K562 (cell line): ENCODE results near the gene CYYR1. TPM values are rescaled to one million over a fixed set of nuclear protein-coding genes. Genes with fewer than 3 reads are reported as not detected.

Source experiments
- ATAC-seq: fragments of 200-7000 bp; cut with Tn5 transposase; 3 replicates; pipeline ENCODE4 v1.9.1; 2020; ENCODE audit warnings: moderate library complexity
- BruUV-seq: library from RNA; stranded (reverse); fragments of 400-500 nt; replicated peaks from 2 replicates; lab custom pipeline; 2021; lab: Mats Ljungman, UMichigan
- CTCF ChIA-PET: fragments of 300-600 bp; formaldehyde crosslinking; extraction: SDS; loops from one replicate; lab custom pipeline; 2021; ENCODE audit warnings: low intra/inter-chr PET ratio; lab: Yijun Ruan, JAX
- POLR2A ChIA-PET: fragments of 300-600, 350-650 bp; sonication (Branson Sonifier 250); formaldehyde crosslinking; extraction: SDS; loops from one replicate; lab custom pipeline; 2021; ENCODE audit warnings: antibody characterized with exemption, inconsistent platforms; lab: Yijun Ruan, JAX
- DNase-seq, 4 experiments: peaks; one replicate each; pipeline versions ENCODE4 v3.0.0 to v3.0.0-alpha.2; 2011 to 2018; ENCODE audit warnings: low spot score in 3 of 4, mixed read lengths in 3 of 4; ENCODE audit errors: extremely low read depth in 1 of 4
- FAIRE-seq: peaks from 2 replicates; lab custom pipeline; 2011; peaks lifted over from hg19 to GRCh38; lab: Jason Lieb, UNC
- H2AFZ ChIP-seq: 2 replicates; pipeline ENCODE4 v1.6.0; 2011; ENCODE audit warnings: low read depth, low read length, control low read depth, inconsistent platforms
- H3K27ac ChIP-seq: fragments of 200-600 bp; 3 replicates; pipeline ENCODE4 v1.8.0; 2011; ENCODE audit warnings: low read depth, mild to moderate bottlenecking, control low read depth, inconsistent platforms, low read length, moderate library complexity, mixed read lengths; ENCODE audit errors: extremely low read depth
- H3K27me3 ChIP-seq, 2 experiments: fragments of 300-600 bp in 1 of 2; 2 replicates in 1 of 2; 3 replicates in 1 of 2; pipeline versions ENCODE4 v1.6.0 to v1.8.0; 2011; ENCODE audit warnings: inconsistent platforms in 2 of 2, low read length in 2 of 2, mild to moderate bottlenecking in 1 of 2, mixed read lengths in 1 of 2, moderate library complexity in 1 of 2; ENCODE audit not compliant: control insufficient read depth in 2 of 2, insufficient read depth in 2 of 2
- H3K36me3 ChIP-seq: fragments of 300-600 bp; 3 replicates; pipeline ENCODE4 v1.8.0; 2011; ENCODE audit warnings: mild to moderate bottlenecking, low read length, inconsistent platforms; ENCODE audit not compliant: control insufficient read depth, insufficient read depth
- H3K4me1 ChIP-seq, 2 experiments: fragments of 200-600 bp in 1 of 2; replicated peaks in 1 of 2; 2 replicates in 1 of 2; 3 replicates in 1 of 2; pipeline versions ENCODE4 v1.5.1 to v1.8.0; 2011; ENCODE audit warnings: inconsistent platforms in 2 of 2, low read length in 2 of 2, mild to moderate bottlenecking in 1 of 2, mixed read lengths in 1 of 2, moderate library complexity in 1 of 2; ENCODE audit not compliant: control insufficient read depth in 2 of 2, insufficient read depth in 2 of 2
- H3K4me2 ChIP-seq: 2 replicates; pipeline ENCODE4 v1.6.1; 2011; ENCODE audit warnings: low read length, control low read depth, inconsistent platforms, mixed read lengths; ENCODE audit not compliant: insufficient read depth
- H3K4me3 ChIP-seq: fragments of 200-600 bp; sonication (generic), shearing (Covaris generic); 2 replicates; pipeline ENCODE4 v1.5.1; 2016; ENCODE audit warnings: control low read depth, inconsistent platforms
- H3K79me2 ChIP-seq: fragments of 200-600 bp; 3 replicates; pipeline ENCODE4 v1.8.0; 2011; ENCODE audit warnings: low read length, inconsistent platforms; ENCODE audit not compliant: control insufficient read depth, insufficient read depth
- H3K9ac ChIP-seq, 2 experiments: 2 replicates each; pipeline versions ENCODE4 v1.6.0 to v1.6.1; 2011; ENCODE audit warnings: low read depth in 2 of 2, low read length in 2 of 2, control low read depth in 1 of 2, inconsistent platforms in 1 of 2, mild to moderate bottlenecking in 1 of 2, mixed read lengths in 1 of 2; ENCODE audit not compliant: insufficient read depth in 1 of 2
- H3K9me1 ChIP-seq: one replicate; pipeline ENCODE4 v1.6.0; 2011; ENCODE audit warnings: inconsistent platforms, mild to moderate bottlenecking, low read length, moderate library complexity; ENCODE audit not compliant: control insufficient read depth, insufficient read depth
- H3K9me3 ChIP-seq: replicated peaks from 2 replicates; pipeline ENCODE4 v1.5.1; 2011; ENCODE audit warnings: low read depth, low read length, inconsistent platforms; ENCODE audit not compliant: control insufficient read depth, insufficient read depth
- H4K20me1 ChIP-seq: replicated peaks from 2 replicates; pipeline ENCODE4 v1.6.1; 2011; ENCODE audit warnings: low read length, inconsistent platforms, mixed read lengths; ENCODE audit not compliant: control insufficient read depth, insufficient read depth
- CHD2 ChIP-seq: IDR thresholded peaks from 2 replicates; pipeline ENCODE4 v1.6.1; 2011; ENCODE audit warnings: low read depth, low read length
- FOXK1 ChIP-seq: sonication (generic); formaldehyde crosslinking; IDR thresholded peaks from 2 replicates; pipeline ENCODE4 v1.8.0; 2022; ENCODE audit warnings: missing genetic modification reagents, mild to moderate bottlenecking, borderline replicate concordance
- NCOA2 ChIP-seq, 2 experiments: fragments of 450-650 bp; IDR thresholded peaks; 2 replicates each; pipeline ENCODE4 v1.6.1; 2018; ENCODE audit warnings: mild to moderate bottlenecking in 2 of 2, moderate library complexity in 1 of 2; ENCODE audit not compliant: partially characterized antibody in 2 of 2
- NFIX ChIP-seq: fragments of 250-450 bp; sonication (Bioruptor Pico); IDR thresholded peaks from 2 replicates; pipeline ENCODE4 v1.4.0; 2020; ENCODE audit warnings: low read depth, mild to moderate bottlenecking, moderate library complexity
- PRPF4 ChIP-seq: fragments of 200-400 bp; formaldehyde crosslinking; IDR thresholded peaks from one replicate; pipeline ENCODE4 v1.6.1; 2017; ENCODE audit warnings: low read length, low read depth, mild to moderate bottlenecking; ENCODE audit not compliant: insufficient read depth, poor library complexity, severe bottlenecking
- SMAD2 ChIP-seq: fragments of 150-350 bp; IDR thresholded peaks from 2 replicates; pipeline ENCODE4 v1.6.1; 2014; ENCODE audit warnings: low read depth, mild to moderate bottlenecking, low read length
- STAT5A ChIP-seq: IDR thresholded peaks from 2 replicates; pipeline ENCODE4 v1.6.1; 2012; ENCODE audit warnings: low read length, inconsistent platforms, borderline replicate concordance
- YY1 ChIP-seq, 3 experiments: IDR thresholded peaks; 2 replicates each; pipeline ENCODE4 v1.6.1; 2011; ENCODE audit warnings: low read length in 2 of 3, mild to moderate bottlenecking in 2 of 3, moderate library complexity in 2 of 3, borderline replicate concordance in 1 of 3, control low read depth in 1 of 3, low read depth in 1 of 3; ENCODE audit not compliant: insufficient read depth in 3 of 3, insufficient replicate concordance in 2 of 3, control insufficient read depth in 1 of 3, insufficient read length in 1 of 3; ENCODE audit errors: extremely low read depth in 1 of 3
- ZNF551 ChIP-seq: fragments of 250-450 bp; sonication (Bioruptor Pico); IDR thresholded peaks from 2 replicates; pipeline ENCODE4 v1.5.0; 2021; ENCODE audit warnings: mild to moderate bottlenecking, moderate library complexity
- ZNF668 ChIP-seq: fragments of 250-450 bp; sonication (Bioruptor Pico); IDR thresholded peaks from 2 replicates; pipeline ENCODE4 v1.8.0; 2022; ENCODE audit warnings: mild to moderate bottlenecking, inconsistent platforms
- WGBS: fragments of 100-300 bp; shearing (Covaris generic); methylation state at CpG from one replicate; pipeline ENCODE4 v1.1.6; 2016; ENCODE audit warnings: low coverage, mixed read lengths; ENCODE audit not compliant: insufficient coverage; ENCODE audit errors: missing lambda C conversion rate; 5-methylcytosine and 5-hydroxymethylcytosine counted together
- in situ Hi-C: fragments of 300-500 bp; cut with MboI; formaldehyde crosslinking; loops from 4 replicates; pipeline ENCODE4 v1.15.0; 2018; ENCODE audit warnings: inconsistent platforms, mixed read lengths
- intact Hi-C: fragments of 100-400 bp; cut with micrococcal nuclease; formaldehyde crosslinking; loops from 2 replicates; pipeline ENCODE4 v1.14.2; 2022
- polyA plus RNA-seq, 8 experiments: library from polyadenylated mRNA; depleted of rRNA in 4 of 8; stranded (reverse) in 5 of 8; unstranded in 3 of 8; fragments of >200 nt; fragmentation: Nextera tagmentation in 2 of 8; fragmentation: Illumina TruSeq in 1 of 8; extraction: Ambion mirVana in 2 of 8; extraction: Trizol in 1 of 8; gene quantifications; 2 replicates each; pipeline versions ENCODE4 v1.2.1 to v1.2.3, GENCODE V29; 2011 to 2014; ENCODE audit warnings: inconsistent platforms in 1 of 8, missing spikeins in 1 of 8
- total RNA-seq, 7 experiments: library from RNA; depleted of rRNA in 6 of 7; stranded (reverse); fragments of >200 nt in 6 of 7; fragmentation: Illumina TruSeq in 2 of 7; extraction: Trizol in 2 of 7; gene quantifications; 2 replicates each; pipeline versions ENCODE4 v1.2.1 to v1.2.3, GENCODE V29; 2011 to 2021; ENCODE audit warnings: low replicate concordance in 1 of 7

Gene CYYR1
- total and polyA plus RNA-seq, 9 of the 15 experiments (the other 6 are each of a cell fraction or from before 2014, with no cell fraction given) = not detected

- Histone ChIP-seq H3K9me1 (no peaks in the 10 kb centered on the region), H3K9me3 (no peaks in the 10 kb centered on the region; the same call in 1 of the 2 replicates), H3K27me3 (no peaks in the 10 kb centered on the region), H3K36me3 (no peaks in the 10 kb centered on the region), H3K4me1 (no peaks in the 10 kb centered on the region), H3K27ac (no peak overlapping the region), H3K4me2 (no peak overlapping the region), H3K9ac (no peak overlapping the region), H2AFZ (no peak overlapping the region), H3K4me3 (no peak overlapping the region), H4K20me1 (no peaks in the 10 kb centered on the region), H3K79me2 (no peaks in the 10 kb centered on the region)
- ChIA-PET POLR2A (no interaction called here), CTCF (no interaction called here)
- WGBS = 0% methylated on average over 7 of the region's 7 CpGs
- no peak for DNase-seq
- FAIRE-seq = no peak
- in situ Hi-C loops = no loop called here
- no peak for ATAC-seq
- no TSS peak for BruUV-seq
- intact Hi-C loops = no loop called here
- no peak for TF ChIP-seq SMAD2
- TF ChIP-seq NFIX (CRISPR knock-in tag) = no peak
These were observed 15.4 kb upstream of the CYYR1 start for GRCh38 chr21:26588446-26588845.

- no peak overlapping the region for H3K27ac ChIP-seq
- FAIRE-seq = no peak
- H4K20me1 ChIP-seq = no peaks in the 10 kb centered on the region
- no peak for DNase-seq
- H3K36me3 ChIP-seq = no peaks in the 10 kb centered on the region
- H3K79me2 ChIP-seq = no peaks in the 10 kb centered on the region
- no peaks in the 10 kb centered on the region for H3K4me1 ChIP-seq
- no peaks in the 10 kb centered on the region; the same call in 1 of the 2 replicates for H3K9me3 ChIP-seq
- no peak overlapping the region for H2AFZ ChIP-seq
- no peak overlapping the region for H3K4me2 ChIP-seq
- no peak overlapping the region for H3K4me3 ChIP-seq
- CTCF ChIA-PET = no interaction called here
- TF ChIP-seq YY1 (IDR thresholded peaks at IDR 0.05; ENCODE audit: borderline replicate concordance in 1 of 3, control insufficient read depth in 1 of 3, extremely low read depth in 1 of 3, insufficient read depth in 3 of 3, insufficient read length in 1 of 3, insufficient replicate concordance in 2 of 3, low read depth in 1 of 3, low read length in 2 of 3) (no peak), FOXK1 (no peak), ZNF551 (CRISPR knock-in tag) (no peak), CHD2 (no peak), ZNF668 (CRISPR knock-in tag) (no peak), STAT5A (no peak), PRPF4 (no peak), NCOA2 (IDR thresholded peaks at IDR 0.05; ENCODE audit: partially characterized antibody in 2 of 2) (no peak)
- TF ChIP-seq, all 486 proteins: peak for 0
- POLR2A ChIA-PET = no interaction called here
- intact Hi-C loops = no loop called here
- Histone ChIP-seq H3K27me3 (no peaks in the 10 kb centered on the region), H3K9ac (no peak overlapping the region), H3K9me1 (no peaks in the 10 kb centered on the region)
- WGBS = 3% methylated on average over 9 of the region's 9 CpGs
- in situ Hi-C loops = no loop called here
- BruUV-seq = no TSS peak
- ATAC-seq = no peak
These were observed 14.7 kb upstream of the CYYR1 start for GRCh38 chr21:26587736-26588201.
